Activated CD4-positive, alpha-beta T cell treated with anti-CD3 and anti-CD28 coated beads for 36 hours (primary cell): ENCODE results near the gene AMBN. TPM values are rescaled to one million over a fixed set of nuclear protein-coding genes. Genes with fewer than 3 reads are reported as not detected.
A peak's percentile ranks its signal among the peaks of the same experiment; 100 is the strongest.

Source experiments
- ATAC-seq: fragments of 200-7000 bp; cut with Tn5 transposase; one replicate; pipeline ENCODE4 v1.10.0; 2021; ENCODE audit warnings: mild to moderate bottlenecking, moderate library complexity
- CTCF ChIA-PET: fragments of 350-600 bp; sonication (Branson Sonifier 250); formaldehyde crosslinking; loops from one replicate; lab custom pipeline; 2021; ENCODE audit warnings: antibody characterized with exemption; lab: Charles Lee
- POLR2A ChIA-PET: fragments of 350-600 bp; sonication (Branson Sonifier 250); formaldehyde crosslinking; loops from one replicate; lab custom pipeline; 2021; ENCODE audit warnings: antibody characterized with exemption, inconsistent platforms; lab: Charles Lee
- DNase-seq: peaks from one replicate; pipeline ENCODE4 v3.0.0-alpha.2; 2020
- H3K27ac Mint-ChIP-seq: one replicate; pipeline ENCODE4 v1.8.0; 2021; ENCODE audit warnings: mixed read lengths
- H3K27me3 Mint-ChIP-seq: one replicate; pipeline ENCODE4 v1.8.0; 2021; ENCODE audit warnings: mixed read lengths
- H3K36me3 Mint-ChIP-seq: one replicate; pipeline ENCODE4 v1.8.0; 2021; ENCODE audit warnings: low read depth, mixed read lengths
- H3K4me1 Mint-ChIP-seq: one replicate; pipeline ENCODE4 v1.8.0; 2021; ENCODE audit warnings: mixed read lengths
- H3K4me3 Mint-ChIP-seq: one replicate; pipeline ENCODE4 v1.8.0; 2021; ENCODE audit warnings: mild to moderate bottlenecking, moderate library complexity, mixed read lengths
- H3K9me3 Mint-ChIP-seq: one replicate; pipeline ENCODE4 v1.8.0; 2021; ENCODE audit warnings: low read depth, mixed read lengths
- intact Hi-C, 2 experiments: fragments of 100-400 bp; cut with DNase I in 1 of 2; cut with micrococcal nuclease in 1 of 2; formaldehyde crosslinking; loops; one replicate each; pipeline versions ENCODE4 v1.14.2 to v1.15.1; 2022 to 2024; cut with DNase I, micrococcal nuclease
- total RNA-seq, 2 experiments: library from RNA; stranded (reverse); gene quantifications; one replicate each; pipeline ENCODE4 v1.2.3, GENCODE V29; 2021

AMBN gene
- total RNA-seq, 2 experiments from 2014 or later, result not detected

DNA sequence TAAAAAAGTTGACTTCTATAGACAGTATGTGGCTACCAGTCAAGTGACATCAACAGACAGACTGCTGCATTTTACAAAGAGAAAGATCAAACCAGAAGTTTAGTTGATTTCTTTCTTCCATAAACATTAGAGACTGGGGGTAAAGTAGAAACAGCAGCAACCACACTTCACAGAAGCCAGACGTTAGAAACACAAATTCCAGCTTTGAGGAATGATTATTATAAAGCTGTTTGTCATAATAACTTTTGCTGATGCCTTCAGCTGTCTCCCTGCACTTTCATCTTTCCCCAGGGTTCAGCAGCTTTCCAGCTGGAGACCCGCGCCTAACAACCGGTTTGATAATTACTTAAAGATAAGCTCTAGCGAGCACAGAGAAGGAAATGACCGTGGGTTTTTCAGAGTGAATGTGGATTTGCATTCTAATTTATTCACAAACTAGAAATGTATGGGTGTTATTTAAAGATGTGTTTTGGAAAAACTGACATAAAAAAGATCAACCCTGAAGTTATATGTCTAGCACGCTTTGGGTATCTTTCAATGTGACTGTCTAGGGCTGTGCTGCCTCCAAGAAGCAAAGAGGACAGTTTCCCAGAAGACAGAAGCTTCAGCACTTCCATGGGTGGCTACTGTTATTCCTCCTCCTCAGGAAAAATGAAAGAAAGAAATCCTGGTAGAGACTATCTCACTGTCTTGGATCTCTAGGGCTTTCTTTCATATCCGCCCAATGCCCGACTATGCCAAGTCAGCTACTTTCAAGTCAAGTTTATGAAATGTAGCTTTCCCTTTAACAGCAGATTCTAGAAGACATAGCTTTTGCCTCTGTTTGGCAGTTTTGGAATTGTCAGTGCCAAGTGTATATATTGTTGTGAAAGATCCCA is 21.5 kb downstream of the AMBN start:
- Mint-ChIP-seq H3K27me3 (peaks cover 5% of the 10 kb centered on the region), H3K4me3 (no peak overlapping the region), H3K36me3 (no peaks in the 10 kb centered on the region), H3K4me1 (peaks cover 16% of the 10 kb centered on the region), H3K27ac (no peak overlapping the region), H3K9me3 (no peaks in the 10 kb centered on the region)
- DNase-seq (no peak), ATAC-seq (peak; percentile 26)
- ChIA-PET POLR2A (no interaction called here), CTCF (interaction anchor here (0.7 to 1.9 kb wide), 2 partner anchors 10 to 12 kb away, joined by 3 to 6 read pairs; no protein-coding TSS in a partner anchor)
- intact Hi-C loops, result no loop called here

DNA sequence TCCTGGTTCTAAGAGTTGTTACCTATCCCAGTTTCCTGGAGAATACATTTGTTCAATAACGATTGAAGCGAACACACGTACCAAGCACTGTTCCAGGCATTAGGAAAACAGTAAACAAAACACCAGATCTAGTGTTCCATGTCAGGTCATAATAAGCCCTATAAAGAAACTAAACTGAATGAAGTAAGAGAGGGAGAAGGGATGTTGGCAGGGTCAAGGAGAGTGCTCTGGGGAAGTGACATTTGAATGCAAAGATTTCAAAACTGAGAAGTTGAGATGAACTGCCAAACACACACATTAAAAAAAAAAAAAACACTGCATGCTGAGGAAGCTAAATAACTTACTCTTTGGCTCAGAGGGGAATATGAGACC is 22.1 kb downstream of the AMBN start:
- peaks cover 5% of the 10 kb centered on the region for H3K27me3 Mint-ChIP-seq
- no peaks in the 10 kb centered on the region for H3K9me3 Mint-ChIP-seq
- no peak overlapping the region for H3K27ac Mint-ChIP-seq
- no peak for ATAC-seq
- intact Hi-C loops, result no loop called here
- no peaks in the 10 kb centered on the region for H3K36me3 Mint-ChIP-seq
- ChIA-PET CTCF (interaction anchor here (0.8 to 1.9 kb wide), 2 partner anchors 11 to 13 kb away, joined by 3 to 6 read pairs; no protein-coding TSS in a partner anchor), POLR2A (interaction anchor here (0.6 kb wide), 1 partner anchor 19 kb away, joined by 3 read pairs; no protein-coding TSS in a partner anchor)
- DNase-seq, result no peak
- H3K4me3 Mint-ChIP-seq, result no peak overlapping the region
- peaks cover 16% of the 10 kb centered on the region for H3K4me1 Mint-ChIP-seq

DNA sequence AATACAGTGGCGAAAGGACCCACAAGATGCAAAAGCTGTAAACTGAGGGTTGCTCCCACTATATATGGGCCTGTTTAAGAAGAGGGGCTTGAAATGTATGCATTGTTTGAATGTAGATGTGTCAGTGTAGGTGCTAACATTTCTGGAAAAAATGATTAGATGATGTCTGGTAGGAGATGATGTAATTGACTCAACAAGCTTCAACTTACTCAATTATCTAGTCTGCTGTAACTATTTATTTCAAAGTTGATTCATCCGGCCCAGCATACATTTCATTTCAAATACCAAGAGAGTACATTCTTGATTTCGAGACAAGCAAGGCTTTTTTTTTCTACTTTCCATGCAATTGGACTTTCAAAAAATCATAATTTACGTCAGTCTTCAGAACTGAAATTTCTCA is 27.2 kb downstream of the AMBN start:
- ChIA-PET CTCF (no interaction called here), POLR2A (no interaction called here)
- no peak overlapping the region for H3K4me3 Mint-ChIP-seq
- no peak overlapping the region for H3K27ac Mint-ChIP-seq
- no peaks in the 10 kb centered on the region for H3K36me3 Mint-ChIP-seq
- H3K4me1 Mint-ChIP-seq, result peaks cover 3% of the 10 kb centered on the region
- ATAC-seq (peak; percentile 73), DNase-seq (no peak)
- peaks cover under 1% of the 10 kb centered on the region for H3K27me3 Mint-ChIP-seq
- H3K9me3 Mint-ChIP-seq, result no peaks in the 10 kb centered on the region
- intact Hi-C loops, result loop anchor here in 1 of 2 experiments (5.0 kb wide), 1 partner anchor 68 kb away; the partner anchor contains the start of gene UTP3

DNA sequence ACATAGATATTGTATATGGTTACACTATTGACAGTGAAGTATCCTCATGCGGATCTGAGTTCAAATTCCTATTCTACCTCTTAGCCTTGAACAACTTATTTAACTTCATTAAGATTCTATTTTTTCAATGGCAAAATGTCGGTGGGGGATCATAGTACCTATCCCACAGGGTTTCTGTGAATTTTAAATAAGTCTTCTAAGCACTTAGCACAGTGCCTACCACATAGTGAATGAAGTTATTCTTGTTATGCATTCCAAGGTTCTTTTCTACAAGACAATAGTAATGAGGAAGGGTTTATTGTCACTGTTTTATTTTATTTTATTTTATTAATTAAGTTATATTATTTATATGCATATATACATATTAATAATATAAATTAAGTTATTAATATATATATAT is 27.7 kb downstream of the AMBN start:
- Mint-ChIP-seq H3K4me3 (no peak overlapping the region), H3K27me3 (no peaks in the 10 kb centered on the region), H3K4me1 (peaks cover 2% of the 10 kb centered on the region), H3K36me3 (no peaks in the 10 kb centered on the region), H3K27ac (no peak overlapping the region), H3K9me3 (no peaks in the 10 kb centered on the region)
- intact Hi-C loops, result loop anchor here in 1 of 2 experiments (5.0 kb wide), 1 partner anchor 68 kb away; the partner anchor contains the start of gene UTP3
- DNase-seq (no peak), ATAC-seq (peak; percentile 10)
- ChIA-PET CTCF (no interaction called here), POLR2A (no interaction called here)

DNA sequence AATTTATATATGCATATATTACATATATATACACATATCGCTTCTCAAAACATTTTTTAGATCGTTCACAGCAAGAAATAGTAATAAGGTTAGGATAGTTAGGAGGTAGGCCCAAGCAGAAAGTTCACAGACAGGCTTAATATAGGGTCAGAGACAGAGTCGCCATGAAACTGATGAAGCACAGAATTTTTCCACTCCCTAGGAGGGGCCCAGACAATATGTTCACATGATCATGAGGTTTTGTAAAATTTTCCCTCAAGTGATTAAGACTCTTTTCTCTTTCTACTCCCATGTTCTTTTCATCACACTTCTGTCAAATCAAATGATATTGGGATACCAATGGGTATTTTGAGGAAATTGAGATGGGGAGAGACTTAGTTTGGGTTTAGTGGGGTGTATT is 31.3 kb downstream of the AMBN start:
- Mint-ChIP-seq H3K9me3 (no peaks in the 10 kb centered on the region), H3K4me1 (peaks cover 2% of the 10 kb centered on the region), H3K27me3 (no peaks in the 10 kb centered on the region), H3K4me3 (no peak overlapping the region), H3K27ac (no peak overlapping the region), H3K36me3 (no peaks in the 10 kb centered on the region)
- ChIA-PET CTCF (no interaction called here), POLR2A (no interaction called here)
- ATAC-seq (peak; percentile 59), DNase-seq (peak; percentile 27)
- intact Hi-C loops, result no loop called here

DNA sequence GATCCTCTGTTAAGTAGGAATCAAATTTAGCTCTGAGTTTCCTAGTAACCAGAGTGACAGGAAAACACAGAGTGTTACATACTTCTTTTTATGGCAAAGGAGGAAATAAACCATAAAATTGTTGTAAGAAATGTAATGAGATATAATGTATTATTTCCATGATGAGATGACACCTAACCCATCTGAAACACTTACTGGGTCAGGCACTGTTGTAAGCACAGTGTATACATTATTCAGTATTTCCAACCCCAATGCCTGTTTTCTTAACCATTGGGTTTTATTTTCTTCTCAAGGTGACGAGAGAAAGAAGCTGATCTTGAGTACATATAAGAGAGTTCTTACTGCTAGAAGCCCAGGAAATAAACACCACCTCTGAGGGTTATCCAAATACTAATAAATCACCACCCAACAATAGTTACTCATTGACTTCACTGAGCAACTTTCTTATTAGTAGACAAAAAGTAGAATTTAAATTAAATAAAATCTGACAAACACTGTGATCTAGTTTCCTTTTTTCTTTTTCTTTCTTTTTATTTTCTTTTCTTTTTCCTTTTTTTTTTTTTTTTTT is 32.3 kb downstream of the AMBN start:
- no peaks in the 10 kb centered on the region for H3K9me3 Mint-ChIP-seq
- CTCF ChIA-PET, result interaction anchor here (0.6 to 1.3 kb wide), 2 partner anchors 23 to 104 kb away, joined by 3 to 4 read pairs; no protein-coding TSS in a partner anchor
- POLR2A ChIA-PET, result no interaction called here
- DNase-seq (no peak), ATAC-seq (peak; percentile 55)
- H3K27ac Mint-ChIP-seq, result no peak overlapping the region
- no peaks in the 10 kb centered on the region for H3K27me3 Mint-ChIP-seq
- intact Hi-C loops, result no loop called here
- H3K36me3 Mint-ChIP-seq, result no peaks in the 10 kb centered on the region
- H3K4me1 Mint-ChIP-seq, result peaks cover 7% of the 10 kb centered on the region
- H3K4me3 Mint-ChIP-seq, result no peak overlapping the region

DNA sequence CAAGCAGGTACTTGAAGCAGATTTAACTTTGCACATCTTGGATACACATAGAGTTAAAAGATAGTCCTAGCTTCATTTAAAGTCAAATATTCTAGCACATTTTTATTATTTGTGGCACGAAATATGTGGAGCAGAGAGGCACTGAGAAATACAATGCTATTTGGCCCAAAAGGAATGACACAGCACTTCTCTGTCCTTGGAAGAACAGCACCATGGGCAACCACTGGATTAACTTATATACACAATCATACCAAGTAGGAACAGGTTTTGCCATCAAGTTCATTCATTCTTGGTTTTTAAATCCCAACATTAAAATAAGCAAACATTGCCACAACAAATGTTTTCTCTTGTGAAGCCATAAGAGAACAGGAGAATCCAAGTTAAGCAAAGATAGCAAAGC is 35.6 kb downstream of the AMBN start:
- Mint-ChIP-seq H3K27ac (no peak overlapping the region), H3K9me3 (no peaks in the 10 kb centered on the region), H3K36me3 (no peaks in the 10 kb centered on the region), H3K4me3 (no peak overlapping the region), H3K4me1 (peaks cover 10% of the 10 kb centered on the region), H3K27me3 (no peaks in the 10 kb centered on the region)
- intact Hi-C loops, result no loop called here
- DNase-seq (no peak), ATAC-seq (no peak)
- ChIA-PET CTCF (interaction anchor here (1.8 kb wide), 1 partner anchor 25 kb away, joined by 6 read pairs; no protein-coding TSS in a partner anchor), POLR2A (no interaction called here)

DNA sequence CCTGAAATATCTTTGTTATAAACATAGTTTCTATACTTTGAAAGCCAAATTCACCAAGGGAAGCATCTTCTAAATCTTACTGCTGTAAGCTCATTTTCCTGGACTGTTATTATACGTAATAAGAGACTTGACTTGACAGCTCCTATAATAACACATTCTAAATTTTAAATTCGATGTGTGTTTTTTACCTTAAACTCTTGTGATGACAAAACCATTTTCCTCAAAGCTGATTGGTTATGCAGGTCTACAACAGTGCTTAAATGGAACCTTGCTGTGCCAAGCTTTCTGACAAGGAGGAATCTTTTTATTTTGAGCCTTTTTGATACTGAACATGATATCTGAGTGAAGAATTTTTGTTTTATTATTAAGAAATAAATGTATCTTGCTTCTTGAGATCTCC is 36.4 kb downstream of the AMBN start, which contains the start of gene ENAM:
TSS of gene ENAM (plus strand) at position 301 of the 400 bp plus-strand sequence. CDS start 757 bp downstream, outside the sequence.
- Mint-ChIP-seq H3K36me3 (no peaks in the 10 kb centered on the region), H3K27ac (no peak within 1 kb of the TSS), H3K4me3 (no peak within 1 kb of the TSS), H3K9me3 (no peaks in the 10 kb centered on the region), H3K4me1 (peaks cover 8% of the 10 kb centered on the region), H3K27me3 (no peaks in the 10 kb centered on the region)
- CTCF ChIA-PET, result interaction anchor here (1.2 kb wide), 2 partner anchors 12 to 556 kb away, joined by 3 to 4 read pairs; no protein-coding TSS in a partner anchor
- no peak for ATAC-seq
- intact Hi-C loops, result no loop called here
- no peak for DNase-seq
- POLR2A ChIA-PET, result no interaction called here

DNA sequence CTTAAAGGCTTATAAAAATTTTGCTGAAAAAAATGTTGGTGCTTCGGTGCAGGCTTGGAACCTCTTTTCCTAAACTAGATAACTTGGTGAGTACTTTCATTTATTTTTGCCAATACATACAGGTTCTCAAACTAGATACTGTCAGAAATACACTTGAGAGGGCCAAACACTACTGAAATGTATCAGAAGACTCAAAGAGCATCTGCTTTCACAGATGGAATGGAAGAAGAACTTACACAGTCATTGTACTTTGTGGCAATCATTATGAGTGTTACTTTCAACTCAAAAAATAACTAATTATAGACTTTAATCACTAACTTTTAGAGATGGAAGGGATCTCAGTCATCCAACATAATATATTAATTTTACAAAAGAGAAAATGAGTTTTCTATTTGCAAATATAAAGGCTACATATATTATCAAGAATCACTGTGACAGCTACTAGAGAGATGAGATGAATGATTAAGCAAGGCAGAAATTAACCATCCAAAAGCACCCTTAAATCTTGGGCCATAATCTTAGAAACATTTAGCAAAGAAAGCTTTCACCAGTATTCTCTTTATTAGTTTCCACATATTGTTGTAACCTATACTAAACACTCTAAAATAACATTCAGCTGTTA is 37.5 kb downstream of the AMBN start:
- Mint-ChIP-seq H3K27ac (no peak overlapping the region), H3K36me3 (no peaks in the 10 kb centered on the region), H3K27me3 (peaks cover 2% of the 10 kb centered on the region), H3K9me3 (no peaks in the 10 kb centered on the region), H3K4me1 (peaks cover 8% of the 10 kb centered on the region), H3K4me3 (no peak overlapping the region)
- CTCF ChIA-PET, result interaction anchor here (0.7 to 1.2 kb wide), 2 partner anchors 10 to 28 kb away, joined by 3 to 4 read pairs; no protein-coding TSS in a partner anchor
- POLR2A ChIA-PET, result no interaction called here
- intact Hi-C loops, result no loop called here
- DNase-seq, result no peak
- ATAC-seq, result peak; percentile 82

DNA sequence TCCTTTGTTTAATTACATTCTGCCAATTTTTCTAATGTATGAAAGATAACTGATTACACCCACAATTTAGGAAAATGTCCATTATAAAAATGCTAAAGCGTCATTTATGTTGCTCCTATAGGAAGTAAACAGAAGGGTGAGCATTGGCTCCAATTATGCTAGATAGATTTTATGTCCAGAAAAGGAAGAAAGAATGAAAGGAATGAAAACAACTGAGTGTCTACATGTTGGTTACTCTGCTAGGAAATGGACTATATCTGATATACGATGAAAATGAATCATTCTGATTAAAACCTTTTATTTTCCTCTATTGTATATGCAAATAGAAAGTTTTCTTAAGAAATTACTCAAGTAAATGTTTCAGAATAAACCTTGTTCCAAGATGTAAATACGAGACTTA is 38.1 kb downstream of the AMBN start:
- H3K4me3 Mint-ChIP-seq, result no peak overlapping the region

DNA sequence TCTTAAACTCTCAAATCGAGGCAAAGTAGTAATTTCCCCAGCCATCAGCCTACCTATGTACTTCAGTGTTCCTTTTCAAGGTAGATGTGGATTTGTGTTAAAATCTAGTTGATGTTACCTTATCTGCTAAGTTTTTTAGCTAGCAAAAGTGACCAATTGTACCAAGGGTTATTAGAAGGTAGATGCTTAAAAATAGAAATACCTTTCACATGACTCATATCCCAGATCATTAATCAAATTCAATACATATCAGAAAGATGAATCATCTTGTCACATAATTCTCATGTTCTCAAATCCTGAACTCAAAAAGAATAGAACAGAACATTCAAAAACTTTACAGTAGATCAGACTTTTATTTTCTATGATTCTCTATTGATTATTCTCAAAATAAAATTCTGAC is 40.0 kb downstream of the AMBN start:
- peaks cover 2% of the 10 kb centered on the region for H3K27me3 Mint-ChIP-seq
- ChIA-PET POLR2A (no interaction called here), CTCF (interaction anchor here (0.6 kb wide), 1 partner anchor 13 kb away, joined by 3 read pairs; no protein-coding TSS in a partner anchor)
- no peaks in the 10 kb centered on the region for H3K36me3 Mint-ChIP-seq
- H3K4me1 Mint-ChIP-seq, result peaks cover 8% of the 10 kb centered on the region
- H3K4me3 Mint-ChIP-seq, result no peak overlapping the region
- ATAC-seq (no peak), DNase-seq (no peak)
- H3K9me3 Mint-ChIP-seq, result no peaks in the 10 kb centered on the region
- intact Hi-C loops, result no loop called here
- H3K27ac Mint-ChIP-seq, result no peak overlapping the region

More for the DNA sequence above, 38.1 kb downstream of the AMBN start:
- Mint-ChIP-seq H3K27ac (no peak overlapping the region), H3K9me3 (no peaks in the 10 kb centered on the region), H3K4me1 (peaks cover 8% of the 10 kb centered on the region), H3K27me3 (peaks cover 2% of the 10 kb centered on the region), H3K36me3 (no peaks in the 10 kb centered on the region)
- CTCF ChIA-PET, result no interaction called here
- no peak for ATAC-seq
- intact Hi-C loops, result no loop called here
- POLR2A ChIA-PET, result no interaction called here
- DNase-seq, result no peak
